Kidney glomerular epithelial cell (primary cell): ENCODE data around the gene RASA3.

ENCODE experiments used
- DNase-seq: peaks from one replicate; lab custom pipeline; 2025; lab: John Stamatoyannopoulos, UW

The RASA3 gene

DNA sequence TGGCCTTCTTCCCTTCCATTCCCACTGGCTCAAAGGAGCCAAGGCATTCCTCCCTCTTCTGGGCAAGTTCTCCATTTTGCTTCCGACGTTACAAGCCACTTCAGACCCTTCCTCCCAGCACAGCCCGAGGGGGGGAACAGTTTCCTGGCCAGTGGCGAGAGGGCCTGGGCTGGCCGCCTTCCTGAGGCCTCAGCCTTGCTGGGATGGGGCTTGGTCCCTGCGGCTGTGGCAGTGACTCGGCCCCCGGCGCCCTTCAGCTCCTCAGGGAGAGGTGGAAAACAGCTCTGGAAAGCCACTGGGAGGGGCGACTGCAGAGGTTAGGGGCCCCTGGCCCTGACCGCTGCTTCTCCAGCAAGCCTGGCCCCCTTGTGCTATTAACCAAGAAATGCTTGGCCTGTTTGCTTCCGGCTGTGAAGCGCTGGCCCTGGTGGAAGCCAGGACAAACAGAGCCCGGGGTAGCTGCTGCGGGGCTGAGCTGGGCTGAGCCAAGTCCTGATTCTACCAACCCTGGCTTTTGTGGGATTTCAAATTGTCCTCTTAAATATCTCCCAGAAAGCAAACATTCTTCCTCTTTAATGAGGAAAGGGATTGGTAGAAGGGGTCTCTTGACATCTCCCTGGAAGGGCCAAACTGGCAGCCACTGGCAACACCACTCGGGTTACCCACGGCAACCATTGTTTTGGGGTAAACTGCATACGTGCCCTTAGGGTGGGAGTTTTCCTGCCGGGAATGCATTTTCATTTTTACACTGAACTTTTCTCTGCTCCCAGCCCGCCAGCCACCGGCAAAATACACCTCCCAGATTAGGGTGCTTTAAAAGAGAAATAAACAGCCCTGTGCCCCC, 197.2 kb downstream of the RASA3 start:
- DNase-seq = no peak

DNA sequence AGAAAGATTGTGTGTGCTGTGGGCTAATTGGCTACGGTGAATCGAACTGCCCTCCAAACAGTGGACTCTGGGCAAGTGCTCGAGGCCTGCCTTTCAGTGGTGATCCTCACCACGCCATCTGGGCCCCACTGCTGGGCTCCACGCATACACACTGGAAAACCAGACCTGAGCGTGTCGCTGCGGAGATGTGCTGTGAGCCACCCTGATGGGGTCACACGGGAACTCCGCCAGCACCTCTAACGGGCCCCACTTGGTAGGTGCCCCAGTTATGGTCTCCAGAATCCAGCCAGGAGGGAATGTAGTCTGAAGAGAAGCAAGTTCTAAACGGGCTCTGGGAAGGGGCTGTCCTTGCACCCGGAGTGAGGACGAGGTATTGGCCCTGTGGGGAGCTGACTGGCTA, 197.8 kb downstream of the RASA3 start:
- no peak for DNase-seq

DNA sequence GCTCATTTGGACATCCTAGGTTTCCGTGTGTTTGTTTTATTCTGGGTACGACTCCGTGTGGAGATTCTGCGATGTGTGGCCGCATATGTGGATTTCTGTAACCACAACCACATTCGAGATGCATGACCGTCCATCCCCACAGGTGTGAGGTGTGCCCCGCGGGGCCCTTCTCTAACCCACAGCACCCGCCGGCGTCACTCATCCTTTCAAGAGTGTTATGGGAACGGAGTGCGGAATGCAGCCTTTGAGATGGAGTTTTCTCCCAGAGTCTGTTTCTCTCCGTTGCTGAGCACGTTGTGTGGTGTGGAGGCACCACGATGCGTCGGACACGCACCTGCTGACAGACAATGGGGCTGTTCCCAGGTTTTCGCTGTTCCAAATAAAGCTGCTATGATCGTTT, 198.5 kb downstream of the RASA3 start:
- no peak for DNase-seq

DNA sequence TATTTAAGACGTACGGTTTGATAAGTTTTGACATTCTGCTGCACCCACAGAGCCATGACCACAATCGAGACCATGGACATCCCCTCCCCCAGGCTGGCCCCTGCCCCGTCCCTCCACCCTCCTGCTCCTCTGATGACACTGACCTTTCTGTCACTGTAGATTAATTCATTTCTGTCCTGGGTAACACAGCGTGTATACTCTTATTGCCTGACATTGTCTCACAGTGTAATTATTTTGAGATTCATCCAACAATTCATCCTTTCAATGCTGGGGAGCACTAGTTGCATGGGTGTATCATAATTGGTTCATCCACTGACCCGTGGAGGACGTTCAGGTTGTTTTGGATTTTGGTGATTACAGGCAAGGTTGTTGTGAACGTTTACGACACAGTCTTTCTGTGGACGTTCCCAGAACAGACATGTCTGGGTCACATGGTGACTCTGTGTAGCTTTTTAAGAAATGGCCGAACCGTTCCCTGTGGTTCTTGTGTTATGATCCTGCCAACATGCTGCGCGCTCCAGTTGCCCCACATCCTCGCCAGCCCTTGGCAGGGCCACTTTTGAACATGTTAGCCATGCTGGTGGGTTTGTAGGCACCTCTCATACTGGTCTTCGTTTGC, 200.5 kb downstream of the RASA3 start:
- DNase-seq = no peak

DNA sequence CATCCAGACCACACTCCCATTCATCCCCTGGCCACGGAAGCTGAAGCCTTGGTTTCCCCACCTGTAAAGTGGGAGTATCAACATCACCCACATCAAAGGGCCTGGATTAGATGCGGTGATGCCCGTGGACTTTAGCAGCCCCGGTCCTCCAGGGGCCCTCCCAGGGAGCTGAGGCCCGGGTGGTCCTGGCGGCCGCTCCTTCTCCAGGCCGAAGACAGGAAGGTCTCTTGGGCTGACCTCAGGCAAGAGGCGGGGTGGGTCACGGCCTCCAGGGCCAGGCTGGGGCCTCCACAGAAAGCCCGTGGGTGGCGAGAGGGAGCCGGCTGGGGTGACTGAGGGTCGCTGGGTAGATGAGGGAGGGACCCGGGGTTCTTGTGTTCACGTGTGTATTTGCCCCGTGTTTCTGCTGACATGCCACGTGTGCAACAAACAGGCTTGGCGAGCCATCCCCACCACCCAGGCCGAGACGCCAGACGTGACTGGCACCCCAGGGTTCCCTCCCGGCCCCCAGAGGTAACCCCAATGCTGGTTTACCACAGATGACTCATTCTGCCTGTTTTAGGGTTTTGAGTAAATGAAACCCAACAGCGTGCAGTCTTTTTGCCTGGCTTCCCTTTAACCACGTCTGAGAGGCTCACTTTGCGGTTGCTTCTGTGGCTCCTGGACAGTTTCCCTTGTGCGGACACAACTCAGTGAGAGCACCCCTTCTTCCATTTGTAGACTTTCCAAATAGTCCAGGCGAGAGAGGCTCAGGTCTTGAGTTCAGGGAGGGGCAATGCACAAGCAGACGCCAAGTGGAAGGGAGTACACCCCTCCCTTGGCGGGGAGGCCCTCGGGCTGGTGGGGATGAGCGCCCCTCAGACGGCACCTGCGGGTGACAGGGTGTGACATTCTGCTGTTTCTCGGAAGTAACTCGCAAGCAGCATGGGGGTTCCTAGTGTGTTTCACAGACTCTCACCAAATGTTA, 201.5 kb downstream of the RASA3 start:
- DNase-seq = no peak

DNA sequence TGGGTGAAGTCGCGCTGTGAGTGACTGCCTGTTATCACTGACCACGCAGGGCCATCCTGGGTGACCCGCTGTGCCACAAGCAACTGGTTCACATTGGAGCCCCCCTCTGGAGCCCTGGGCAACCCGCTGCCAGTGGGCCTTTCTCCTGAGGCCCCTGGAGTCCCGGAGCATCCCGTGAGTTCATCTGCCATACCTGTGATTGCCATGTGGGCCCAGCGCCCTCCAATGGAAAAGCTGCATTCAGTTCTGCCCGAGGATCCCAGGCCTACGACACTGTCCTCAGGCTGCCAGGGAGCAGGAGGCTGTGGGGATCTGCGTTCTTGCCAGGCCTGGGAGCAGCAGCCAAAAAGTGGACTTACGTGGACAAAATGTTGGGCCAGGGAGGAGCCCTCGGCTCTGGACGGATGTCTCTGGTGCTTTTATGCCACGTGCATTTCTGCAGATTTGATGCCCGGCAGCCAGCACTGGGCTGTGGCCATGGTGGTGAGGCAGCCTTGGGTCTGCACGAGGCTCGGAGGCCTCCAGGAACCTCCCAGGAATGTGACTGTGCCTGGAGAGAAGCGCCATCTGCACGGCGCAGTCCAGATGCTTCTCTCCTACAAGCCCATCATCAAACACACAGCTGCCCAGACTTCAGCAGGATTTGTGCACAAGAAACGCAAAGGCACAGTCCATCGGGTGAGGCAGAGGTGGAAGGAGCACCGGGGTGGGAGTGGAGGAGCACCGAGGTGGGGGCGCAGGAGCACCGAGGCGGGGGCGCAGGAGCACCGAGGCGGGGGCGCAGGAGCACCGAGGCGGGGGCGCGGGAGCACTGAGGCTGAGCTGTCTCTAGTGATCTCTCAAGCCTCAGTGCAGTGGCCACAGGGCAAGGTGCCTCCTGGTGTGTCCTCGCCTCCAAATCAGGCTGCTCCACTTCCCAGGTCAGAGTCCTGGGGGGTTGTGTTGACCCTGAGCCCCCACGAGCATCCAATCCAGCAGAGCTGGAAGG, 202.5 kb downstream of the RASA3 start:
- no peak for DNase-seq

DNA sequence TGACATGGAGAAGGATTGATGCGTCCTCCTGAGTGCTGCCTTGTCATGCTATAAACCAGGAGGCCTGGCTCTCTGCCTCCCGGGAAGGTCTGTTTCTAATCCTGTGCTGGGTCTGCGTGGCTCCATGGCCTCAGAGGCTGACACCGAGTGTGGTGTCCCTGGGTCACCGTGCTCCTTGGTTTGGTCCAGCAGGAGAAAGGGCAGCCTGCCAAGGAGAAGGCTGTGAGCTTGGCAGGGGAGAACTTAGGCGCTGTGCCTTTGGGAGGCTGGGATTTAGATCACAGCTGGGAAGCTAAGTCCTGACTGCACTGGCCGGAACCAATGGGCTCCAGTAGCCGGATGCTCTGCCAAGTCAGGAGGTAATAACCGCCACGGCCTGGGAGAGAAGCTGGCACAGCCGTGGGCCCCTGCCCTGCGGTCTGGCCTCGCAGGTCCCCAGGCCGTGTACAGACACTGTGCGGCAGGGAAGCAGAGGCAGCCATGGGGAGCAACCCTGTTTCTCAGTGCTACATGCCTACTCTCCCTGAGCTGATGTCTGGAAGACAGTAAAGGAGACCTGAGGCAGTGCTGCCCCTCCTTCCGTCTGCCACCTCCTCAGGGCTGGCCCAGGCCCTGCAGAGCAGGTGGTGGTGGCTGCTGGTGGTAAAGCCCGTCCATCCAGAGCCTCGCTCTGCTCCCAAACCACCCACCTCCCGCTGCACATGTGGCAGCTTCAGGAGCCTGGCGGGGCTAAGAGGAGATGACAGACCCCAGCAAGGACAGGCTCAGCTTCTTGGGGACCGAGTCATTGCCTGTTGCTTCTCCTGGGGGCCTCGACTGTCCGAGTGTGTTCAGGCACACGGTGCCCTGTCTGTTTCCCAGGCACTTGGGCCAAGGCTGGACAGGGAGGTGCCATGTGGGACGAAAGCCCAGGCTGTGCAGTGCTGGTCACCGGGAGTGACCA, 203.5 kb downstream of the RASA3 start:
- no peak for DNase-seq
